Astrocyte (in vitro differentiated cells and primary cell): ENCODE measurements around the gene FAM222A. TPM values are rescaled to one million over a fixed set of nuclear protein-coding genes. Genes with fewer than 3 reads are reported as not detected.

ENCODE experiments used
- DNase-seq: peaks from one replicate; pipeline ENCODE4 v3.0.0-alpha.2; 2010; ENCODE audit warnings: low read depth
- FAIRE-seq: peaks from 2 replicates; lab custom pipeline; 2011; peaks lifted over from hg19 to GRCh38; lab: Jason Lieb, UNC
- H2AFZ ChIP-seq: 2 replicates; pipeline ENCODE4 v1.6.0; 2012; ENCODE audit warnings: low read depth, low read length, inconsistent platforms
- H3K27ac ChIP-seq: 2 replicates; pipeline ENCODE4 v1.5.1; 2011; ENCODE audit warnings: low read depth, low read length, inconsistent platforms
- H3K27me3 ChIP-seq: 2 replicates; pipeline ENCODE4 v1.6.0; 2011; ENCODE audit warnings: low read length, inconsistent platforms; ENCODE audit not compliant: insufficient read depth
- H3K36me3 ChIP-seq: 2 replicates; pipeline ENCODE4 v1.5.1; 2011; ENCODE audit warnings: low read length, inconsistent platforms; ENCODE audit not compliant: insufficient read depth
- H3K4me1 ChIP-seq: 2 replicates; pipeline ENCODE4 v1.5.1; 2011; ENCODE audit warnings: low read length, inconsistent platforms; ENCODE audit not compliant: insufficient read depth
- H3K4me2 ChIP-seq: 2 replicates; pipeline ENCODE4 v1.6.0; 2012; ENCODE audit warnings: low read length, inconsistent platforms
- H3K4me3 ChIP-seq: 2 replicates; pipeline ENCODE4 v1.5.1; 2011; ENCODE audit warnings: low read depth, mild to moderate bottlenecking, low read length, inconsistent platforms; ENCODE audit not compliant: insufficient read depth
- H3K79me2 ChIP-seq: 2 replicates; pipeline ENCODE4 v1.6.0; 2012; ENCODE audit warnings: mild to moderate bottlenecking, low read length, inconsistent platforms; ENCODE audit not compliant: insufficient read depth
- H3K9ac ChIP-seq: 2 replicates; pipeline ENCODE4 v1.6.0; 2012; ENCODE audit warnings: mild to moderate bottlenecking, low read length, inconsistent platforms
- H3K9me3 ChIP-seq: 2 replicates; pipeline ENCODE4 v1.5.1; 2012; ENCODE audit warnings: low read depth, mild to moderate bottlenecking, low read length, inconsistent platforms; ENCODE audit not compliant: insufficient read depth
- H4K20me1 ChIP-seq: 2 replicates; pipeline ENCODE4 v1.6.0; 2012; ENCODE audit warnings: low read length, inconsistent platforms; ENCODE audit not compliant: insufficient read depth
- H3K27ac Mint-ChIP-seq: one replicate; pipeline ENCODE4 v1.8.0; 2021; ENCODE audit warnings: mild to moderate bottlenecking, mixed read lengths; ENCODE audit not compliant: unreplicated experiment
- H3K27me3 Mint-ChIP-seq: one replicate; pipeline ENCODE4 v1.8.0; 2021; ENCODE audit warnings: low read depth, mixed read lengths; ENCODE audit not compliant: unreplicated experiment
- H3K36me3 Mint-ChIP-seq: one replicate; pipeline ENCODE4 v1.8.0; 2021; ENCODE audit warnings: low read depth, mixed read lengths; ENCODE audit not compliant: unreplicated experiment
- H3K4me1 Mint-ChIP-seq: one replicate; pipeline ENCODE4 v1.8.0; 2021; ENCODE audit warnings: low read depth, mixed read lengths; ENCODE audit not compliant: unreplicated experiment
- H3K4me3 Mint-ChIP-seq: one replicate; pipeline ENCODE4 v1.8.0; 2021; ENCODE audit warnings: mild to moderate bottlenecking, moderate library complexity, mixed read lengths; ENCODE audit not compliant: unreplicated experiment
- H3K9me3 Mint-ChIP-seq: one replicate; pipeline ENCODE4 v1.8.0; 2021; ENCODE audit warnings: mild to moderate bottlenecking, mixed read lengths; ENCODE audit not compliant: unreplicated experiment
- CTCF ChIP-seq: IDR thresholded peaks from 2 replicates; pipeline ENCODE4 v1.5.1; 2011; ENCODE audit warnings: low read depth, mild to moderate bottlenecking, inconsistent platforms, low read length, moderate library complexity; ENCODE audit not compliant: insufficient read depth
- EZH2 ChIP-seq: IDR thresholded peaks from 2 replicates; pipeline ENCODE4 v1.6.1; 2012; ENCODE audit warnings: mild to moderate bottlenecking, low read length, inconsistent platforms; ENCODE audit not compliant: insufficient read depth
- total RNA-seq: library from RNA; stranded (reverse); gene quantifications from 2 replicates; pipeline ENCODE4 v1.2.1, GENCODE V29; 2021

The FAM222A gene
- total RNA-seq, 1 donor from 2014 or later = 1.2 TPM

GRCh38 chr12:109686523-109686922 is 27.1 kb upstream of the FAM222A start:
- Histone ChIP-seq H3K4me1 (no peaks in the 10 kb centered on the region), H3K9me3 (no peaks in the 10 kb centered on the region), H3K27me3 (peaks cover 4% of the 10 kb centered on the region), H2AFZ (no peak overlapping the region), H3K27ac (no peak overlapping the region), H3K4me2 (no peak overlapping the region), H3K9ac (no peak overlapping the region), H3K79me2 (no peaks in the 10 kb centered on the region), H4K20me1 (no peaks in the 10 kb centered on the region), H3K4me3 (no peak overlapping the region), H3K36me3 (no peaks in the 10 kb centered on the region)
- peaks cover 17% of the 10 kb centered on the region for H3K27me3 Mint-ChIP-seq
- H3K4me1 Mint-ChIP-seq = no peaks in the 10 kb centered on the region
- H3K9me3 Mint-ChIP-seq = no peaks in the 10 kb centered on the region
- TF ChIP-seq CTCF (no peak), EZH2 (no peak)
- no peak overlapping the region for H3K27ac Mint-ChIP-seq
- no peak for DNase-seq
- no peak overlapping the region for H3K4me3 Mint-ChIP-seq
- FAIRE-seq = no peak
- H3K36me3 Mint-ChIP-seq = no peaks in the 10 kb centered on the region

- Histone ChIP-seq H3K9me3 (no peaks in the 10 kb centered on the region), H3K4me2 (no peak overlapping the region), H3K4me3 (no peak overlapping the region), H4K20me1 (no peaks in the 10 kb centered on the region), H3K9ac (no peak overlapping the region), H3K27ac (no peak overlapping the region), H3K79me2 (no peaks in the 10 kb centered on the region), H3K27me3 (peaks cover 7% of the 10 kb centered on the region), H3K36me3 (no peaks in the 10 kb centered on the region), H2AFZ (no peak overlapping the region), H3K4me1 (no peaks in the 10 kb centered on the region)
- no peaks in the 10 kb centered on the region for H3K36me3 Mint-ChIP-seq
- peaks cover 24% of the 10 kb centered on the region for H3K27me3 Mint-ChIP-seq
- TF ChIP-seq EZH2 = no peak
- TF ChIP-seq CTCF = no peak
- no peaks in the 10 kb centered on the region for H3K4me1 Mint-ChIP-seq
- FAIRE-seq = no peak
- no peak for DNase-seq
- H3K4me3 Mint-ChIP-seq = no peak overlapping the region
- H3K27ac Mint-ChIP-seq = no peak overlapping the region
- H3K9me3 Mint-ChIP-seq = no peaks in the 10 kb centered on the region
Observed at GRCh38 chr12:109687250-109687649, 26.4 kb upstream of the FAM222A start.

GRCh38 chr12:109689426-109689825 is 24.2 kb upstream of the FAM222A start:
- no peaks in the 10 kb centered on the region for H3K9me3 Mint-ChIP-seq
- no peaks in the 10 kb centered on the region for H3K36me3 ChIP-seq
- no peaks in the 10 kb centered on the region for H3K9me3 ChIP-seq
- H3K36me3 Mint-ChIP-seq = no peaks in the 10 kb centered on the region
- DNase-seq (no peak), FAIRE-seq (no peak)
- no peak overlapping the region for H3K4me2 ChIP-seq
- H4K20me1 ChIP-seq = no peaks in the 10 kb centered on the region
- H2AFZ ChIP-seq = no peak overlapping the region
- H3K27me3 ChIP-seq = peaks cover 17% of the 10 kb centered on the region
- no peaks in the 10 kb centered on the region for H3K4me1 Mint-ChIP-seq
- no peak overlapping the region for H3K4me3 ChIP-seq
- TF ChIP-seq EZH2 = no peak
- no peak for TF ChIP-seq CTCF
- no peaks in the 10 kb centered on the region for H3K79me2 ChIP-seq
- H3K27me3 Mint-ChIP-seq = peaks cover 34% of the 10 kb centered on the region
- H3K4me3 Mint-ChIP-seq = no peak overlapping the region
- no peak overlapping the region for H3K27ac Mint-ChIP-seq
- H3K27ac ChIP-seq = no peak overlapping the region
- no peak overlapping the region for H3K9ac ChIP-seq
- H3K4me1 ChIP-seq = no peaks in the 10 kb centered on the region
